HL-60/S4 treated with retinoic acid at 250 ng/mL for 4 days and 3 days (cell line): ENCODE data around the gene COL25A1.

Experiments
- in situ Hi-C: fragments of 300-500 bp; cut with MboI; formaldehyde crosslinking; loops from 2 replicates; pipeline ENCODE4 v1.7.0; 2022; ENCODE audit warnings: low sequenced_read_pairs

Gene COL25A1

DNA sequence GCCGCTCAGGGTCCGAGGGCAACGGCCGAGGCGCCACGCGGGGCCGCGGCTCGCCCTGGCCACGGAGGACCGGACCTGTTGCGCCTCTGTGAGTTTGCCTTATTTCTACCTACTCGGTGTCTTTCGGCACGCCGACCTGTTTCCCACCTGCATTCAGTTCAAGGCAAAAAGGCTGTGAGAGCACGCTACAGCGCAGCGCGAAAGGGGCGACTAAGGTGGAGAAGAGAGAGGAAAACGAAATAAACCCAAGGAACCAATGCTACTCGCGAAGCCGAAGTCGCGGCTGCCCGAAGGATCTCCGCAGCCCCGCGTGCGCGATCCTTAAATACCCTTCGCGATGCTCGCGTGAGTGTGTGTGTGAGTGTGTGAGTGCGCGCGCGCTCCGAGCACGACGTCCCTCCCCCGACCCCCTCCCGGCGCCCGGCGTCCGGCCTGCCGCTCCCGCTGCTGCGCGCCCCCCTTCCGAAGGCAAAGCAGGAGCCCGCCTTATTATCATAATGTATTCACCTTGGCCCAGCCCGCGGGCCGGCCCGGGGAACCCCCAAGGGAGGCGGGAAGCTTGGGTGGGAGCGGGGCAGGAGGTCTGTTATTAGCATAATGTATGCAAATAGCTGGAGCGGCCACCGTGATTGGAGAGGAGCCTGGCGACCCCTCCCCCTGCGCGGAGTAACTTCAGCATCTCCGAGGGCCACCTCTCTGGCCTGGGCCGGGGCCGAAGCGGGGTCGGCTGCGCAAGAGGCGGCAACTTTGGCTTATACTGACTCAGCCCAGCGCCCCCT, at the start of gene COL25A1:
TSS of gene COL25A1 (minus strand) at position 298 of the 779 bp plus-strand sequence.
- in situ Hi-C loops: no loop called here

DNA sequence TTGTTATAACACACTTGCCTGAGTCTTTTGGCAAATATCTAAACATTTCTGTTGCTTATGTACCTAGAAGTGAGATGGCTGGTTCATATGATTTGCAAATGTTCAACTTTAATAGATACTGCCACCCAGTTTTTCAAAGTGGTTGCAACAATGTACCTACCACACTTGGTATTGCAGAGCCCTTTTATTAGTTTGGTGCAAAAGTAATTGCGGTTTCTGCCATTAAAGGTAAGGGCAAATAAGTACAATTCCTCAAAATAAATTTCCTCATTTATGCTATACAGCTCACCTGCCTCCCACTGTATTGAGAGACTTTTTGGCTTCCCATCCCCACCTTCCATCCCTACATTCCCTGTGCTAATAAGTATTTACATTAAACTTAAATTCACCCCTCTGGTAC, 47.7 kb upstream of the COL25A1 start:
- in situ Hi-C loops: no loop called here

DNA sequence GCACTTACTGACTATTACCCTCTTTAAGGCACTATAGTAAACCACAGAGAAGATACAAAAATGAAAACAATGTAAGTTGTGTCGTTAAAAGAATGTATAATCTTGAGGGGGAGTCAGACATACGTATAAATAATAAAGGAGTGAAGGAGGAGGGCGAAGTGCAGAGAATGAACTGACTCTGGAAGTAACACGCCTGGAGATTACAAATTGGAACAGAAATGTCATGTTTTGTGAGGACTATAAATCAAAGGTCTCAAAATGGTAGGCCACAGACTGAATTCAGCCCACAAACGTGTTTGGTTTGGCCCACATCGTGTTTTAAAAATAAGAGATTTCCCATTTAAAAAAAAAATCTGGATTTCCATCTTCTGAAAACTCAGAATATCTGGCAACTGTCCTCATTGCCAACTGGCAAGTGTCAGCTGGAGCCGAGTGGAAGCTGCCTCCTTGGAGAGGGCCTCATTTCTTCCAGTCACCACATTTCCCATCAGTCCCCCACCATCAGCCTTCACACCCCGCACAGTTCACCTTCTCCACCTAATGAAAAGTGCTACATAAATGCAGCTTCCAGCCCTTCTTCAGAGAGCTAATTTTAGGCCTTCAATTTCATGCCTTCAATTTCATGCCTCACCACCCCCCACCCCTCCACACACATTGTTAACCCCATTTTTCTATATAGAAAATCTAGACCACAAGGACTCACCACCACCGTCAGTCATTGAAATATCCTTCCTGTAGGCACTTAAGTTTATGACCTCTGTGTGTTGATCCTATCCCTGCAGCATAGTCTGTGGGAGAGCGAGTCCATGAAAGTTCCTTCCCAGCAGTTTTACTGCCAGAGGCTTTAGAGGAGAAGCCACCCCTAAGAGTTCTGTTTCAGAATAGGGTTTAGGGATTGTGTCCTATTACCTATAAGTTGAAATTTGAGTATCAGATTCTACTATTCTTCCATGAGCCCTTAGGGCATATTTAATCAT, 32.0 kb upstream of the COL25A1 start:
- in situ Hi-C loops: no loop called here

DNA sequence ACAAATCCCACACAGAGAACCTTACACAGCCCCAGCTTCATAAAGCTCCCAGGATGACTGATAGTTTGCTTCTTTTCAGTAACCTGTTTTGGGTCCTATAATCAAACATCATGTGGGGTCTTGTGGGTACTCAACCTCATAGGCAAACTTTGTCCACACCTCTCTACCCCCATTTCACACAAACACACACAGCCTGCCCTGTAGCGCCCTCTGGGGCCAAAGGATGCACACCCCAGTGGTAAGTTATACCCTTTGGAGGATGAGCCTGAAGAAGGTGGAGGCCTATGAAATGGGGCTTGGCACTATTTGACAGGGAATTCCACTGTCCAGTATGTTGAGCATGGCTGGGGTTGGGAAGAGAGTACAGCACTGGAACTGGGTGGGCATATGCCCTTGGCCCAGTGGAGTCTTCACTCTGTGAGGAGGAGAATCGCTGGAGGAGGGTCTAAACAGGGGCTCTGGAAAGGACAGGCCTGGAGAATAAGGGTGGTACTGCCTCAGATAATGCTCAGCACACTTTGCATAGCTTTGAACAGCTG, 30.5 kb upstream of the COL25A1 start:
- in situ Hi-C loops: no loop called here

DNA sequence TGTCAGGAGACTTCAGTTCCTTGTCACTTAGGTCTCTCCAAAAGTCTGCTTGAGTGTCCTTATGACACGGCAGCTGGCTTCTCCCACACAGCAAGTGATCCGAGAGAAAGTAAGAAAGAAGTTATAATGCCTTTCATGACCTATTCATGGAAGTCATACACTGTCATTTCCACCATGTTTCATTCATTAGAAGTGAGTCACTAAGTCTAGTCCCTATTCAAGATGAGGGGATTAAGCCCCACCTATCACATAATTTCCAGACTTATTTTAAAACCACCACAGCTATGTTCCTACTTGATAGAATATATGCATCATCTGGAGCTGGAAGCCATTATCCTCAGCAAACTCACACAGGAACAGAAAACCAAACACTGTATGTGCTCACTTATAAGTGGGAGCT, 25.2 kb upstream of the COL25A1 start:
- in situ Hi-C loops: no loop called here

DNA sequence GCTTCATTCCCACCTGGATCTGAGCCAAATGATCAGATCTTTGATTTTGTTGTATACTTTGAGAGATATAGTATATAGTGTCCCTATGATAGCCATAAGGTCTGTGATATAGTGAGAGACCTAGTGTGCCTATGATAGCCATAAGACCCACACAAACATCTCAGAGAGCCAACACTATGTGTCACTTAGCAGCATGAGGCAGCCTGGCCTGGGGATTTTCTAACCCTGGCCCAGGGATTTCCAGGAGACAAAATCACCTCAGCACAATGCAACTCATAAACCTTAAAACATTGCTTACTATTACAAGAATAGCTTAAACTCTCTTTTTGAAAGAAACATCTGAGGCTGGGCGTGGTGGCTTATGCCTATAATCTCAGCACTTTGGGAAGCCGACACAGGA, 23.2 kb upstream of the COL25A1 start:
- in situ Hi-C loops: no loop called here

DNA sequence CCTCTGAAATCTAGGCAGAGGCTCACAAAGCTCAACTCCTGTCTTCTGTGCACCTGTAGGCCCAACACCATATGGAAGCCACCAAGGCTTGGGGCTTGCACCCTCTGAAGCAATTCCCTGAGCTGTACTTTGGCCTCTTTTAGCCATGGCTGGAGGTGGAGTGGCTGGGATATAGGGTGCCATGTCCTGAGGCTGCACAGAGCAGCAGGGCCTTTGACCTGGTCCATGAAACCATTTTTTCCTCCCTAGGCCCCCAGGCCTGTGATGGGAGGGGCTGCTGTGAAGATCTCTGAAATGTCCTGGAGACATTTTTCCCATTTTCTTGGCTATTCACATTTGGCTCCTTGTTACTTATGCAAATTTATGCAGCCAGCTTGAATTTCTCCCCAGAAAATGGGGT, 20.9 kb upstream of the COL25A1 start:
- in situ Hi-C loops: no loop called here

DNA sequence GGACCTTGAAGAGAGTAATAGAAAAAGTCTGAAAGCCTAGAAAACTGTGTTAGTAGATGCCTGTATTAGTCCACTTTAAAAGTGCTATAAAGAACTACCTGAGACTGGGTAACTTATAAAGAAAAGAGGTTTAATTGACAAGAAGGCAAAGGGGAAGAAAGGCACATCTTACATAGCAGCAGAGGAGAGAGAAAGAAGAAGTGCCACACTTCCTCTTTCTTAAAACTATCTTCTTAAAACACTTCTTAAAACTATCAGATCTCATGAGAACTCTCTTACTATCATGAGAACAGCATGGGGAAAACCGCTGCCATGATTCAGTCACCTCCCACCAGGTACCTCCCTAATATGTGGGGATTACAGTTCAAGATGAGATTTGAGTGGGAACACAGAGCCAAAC, 18.8 kb upstream of the COL25A1 start:
- in situ Hi-C loops: no loop called here

DNA sequence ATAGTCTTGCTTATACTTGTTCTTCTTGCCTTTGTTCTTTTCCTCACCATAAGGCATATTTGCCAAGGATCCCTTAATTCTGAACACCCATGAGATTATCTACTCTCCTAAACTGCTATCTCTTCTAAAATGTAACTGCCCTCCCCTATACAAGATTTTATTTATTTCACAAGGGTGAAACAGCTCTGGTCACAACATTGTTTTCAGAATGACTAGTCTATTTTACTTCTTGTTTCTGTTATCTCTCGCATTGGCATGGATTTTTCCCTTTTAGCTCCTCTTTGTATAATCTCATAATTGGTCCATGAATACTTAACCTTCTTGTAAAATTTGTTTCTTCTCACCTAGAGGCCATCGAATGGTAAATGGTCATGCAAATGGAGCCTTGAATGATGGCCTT, 17.2 kb upstream of the COL25A1 start:
- in situ Hi-C loops: no loop called here

DNA sequence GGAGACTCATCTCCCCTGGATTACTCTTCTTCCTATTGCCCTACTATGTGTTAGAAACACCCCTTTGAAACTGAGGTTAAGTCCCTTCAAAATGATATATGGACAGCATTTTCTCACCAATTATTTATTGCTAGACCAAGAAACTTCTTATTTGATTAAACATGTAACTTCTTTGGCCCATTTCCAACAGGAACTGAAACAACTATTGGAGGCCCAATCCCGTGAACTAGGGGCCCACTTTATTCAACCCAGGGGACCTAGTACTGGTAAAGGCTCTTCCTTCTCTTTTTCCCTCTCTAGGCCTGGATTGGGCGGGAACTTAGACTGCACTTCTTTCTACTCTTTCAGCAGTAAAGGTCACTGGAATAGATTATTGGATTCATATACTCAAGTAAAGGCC, 16.7 kb upstream of the COL25A1 start:
- in situ Hi-C loops: no loop called here

DNA sequence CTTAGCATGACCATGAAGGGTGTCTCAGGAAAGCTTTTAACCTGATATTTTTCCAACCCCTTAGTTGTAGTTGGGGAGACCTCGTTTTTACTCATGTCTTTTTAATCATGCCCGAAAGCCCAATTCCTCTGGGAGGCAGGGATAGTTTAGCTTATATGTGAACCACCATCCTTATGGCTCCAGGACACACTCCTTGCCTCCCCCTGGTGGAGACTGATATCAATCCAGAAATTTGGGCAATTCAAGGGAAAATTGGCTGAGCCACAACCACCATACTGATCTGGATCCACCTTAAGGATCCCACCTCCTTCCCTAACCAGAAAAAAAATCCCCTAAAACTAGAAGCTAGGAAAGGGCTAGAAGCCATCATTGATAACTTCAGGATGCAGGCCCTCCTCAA, 13.4 kb upstream of the COL25A1 start:
- in situ Hi-C loops: no loop called here

DNA sequence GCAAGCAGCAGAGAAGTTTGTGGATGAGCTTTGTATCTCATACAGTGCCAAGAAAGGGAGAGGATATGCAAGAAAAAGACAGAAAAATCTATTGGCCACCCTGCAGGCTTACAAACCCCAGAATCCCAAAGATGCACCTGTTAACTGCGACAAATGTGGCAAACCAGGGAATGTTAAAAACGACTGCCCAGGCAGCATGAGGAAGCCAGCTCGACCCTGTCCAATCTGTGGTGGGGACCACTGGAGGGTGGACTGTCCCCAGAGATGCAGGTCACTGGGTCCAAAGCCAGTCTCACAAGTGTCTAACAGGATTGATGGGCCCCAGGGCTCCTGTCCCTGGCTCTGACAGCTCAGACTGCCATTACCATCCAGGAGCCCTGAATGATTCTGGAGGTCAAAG, 12.9 kb upstream of the COL25A1 start:
- in situ Hi-C loops: no loop called here

DNA sequence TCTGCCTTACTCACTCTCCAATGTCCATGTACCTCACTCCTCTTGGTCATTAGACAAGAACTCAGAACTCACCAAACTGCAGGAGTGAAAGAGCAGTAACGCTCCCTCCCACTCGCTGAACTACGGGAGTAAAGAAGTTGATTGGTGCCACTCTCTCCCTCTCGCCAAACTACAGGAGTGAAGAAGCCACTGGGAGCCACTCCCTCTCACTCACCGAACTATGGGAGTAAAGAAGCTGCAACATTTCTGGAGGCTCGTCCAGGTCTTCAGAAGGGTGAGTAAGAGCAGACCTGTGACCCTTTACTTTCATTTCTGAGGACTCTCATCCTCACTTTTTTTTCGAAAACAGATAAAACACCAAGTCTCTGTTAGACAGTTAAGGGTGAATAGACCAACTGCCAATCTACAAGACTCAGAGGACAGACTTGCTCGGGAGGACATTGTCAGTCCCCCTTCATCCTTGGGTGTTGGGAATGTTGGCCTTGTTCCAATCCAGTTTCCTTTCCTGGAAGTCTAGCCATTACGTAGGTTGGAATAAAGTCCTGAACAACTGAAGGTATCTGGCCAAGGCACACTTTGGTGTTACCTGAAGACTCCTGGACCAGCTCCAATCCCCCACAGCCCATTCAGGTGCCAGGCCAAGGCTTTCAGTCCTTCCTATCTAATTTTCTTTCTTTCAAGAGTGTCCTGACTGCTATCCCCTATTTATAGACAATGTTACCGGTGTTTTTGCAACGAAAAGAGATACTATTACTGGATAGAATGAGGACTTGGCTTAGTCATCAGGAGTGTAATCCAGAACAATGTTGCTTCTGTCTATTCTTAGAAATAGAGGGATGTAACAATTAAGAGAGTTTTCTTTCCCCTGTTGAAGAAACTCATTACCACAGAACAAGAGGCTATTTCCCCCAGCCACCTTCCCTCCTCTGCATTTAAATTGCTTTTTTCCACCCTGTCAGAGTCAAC, 11.0 kb upstream of the COL25A1 start:
- in situ Hi-C loops: no loop called here

DNA sequence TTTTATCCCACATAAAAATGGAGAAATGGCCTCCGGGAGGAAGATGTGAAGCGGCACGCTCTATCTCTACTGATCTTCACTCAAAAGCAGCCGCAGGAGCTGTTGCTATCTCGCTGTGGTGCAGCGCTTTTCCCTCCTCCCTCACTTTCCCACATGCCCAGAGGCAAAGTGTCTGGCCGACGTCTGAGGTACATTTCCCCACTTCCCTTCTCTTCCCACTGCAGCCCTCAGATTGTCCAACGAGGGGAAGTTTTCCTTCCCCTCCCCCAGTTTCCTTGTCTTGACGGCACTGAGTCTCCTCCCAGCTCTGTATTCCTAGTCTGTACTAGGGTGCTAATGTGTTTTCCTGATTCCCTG, 660 bp upstream of the COL25A1 start:
- in situ Hi-C loops: no loop called here

DNA sequence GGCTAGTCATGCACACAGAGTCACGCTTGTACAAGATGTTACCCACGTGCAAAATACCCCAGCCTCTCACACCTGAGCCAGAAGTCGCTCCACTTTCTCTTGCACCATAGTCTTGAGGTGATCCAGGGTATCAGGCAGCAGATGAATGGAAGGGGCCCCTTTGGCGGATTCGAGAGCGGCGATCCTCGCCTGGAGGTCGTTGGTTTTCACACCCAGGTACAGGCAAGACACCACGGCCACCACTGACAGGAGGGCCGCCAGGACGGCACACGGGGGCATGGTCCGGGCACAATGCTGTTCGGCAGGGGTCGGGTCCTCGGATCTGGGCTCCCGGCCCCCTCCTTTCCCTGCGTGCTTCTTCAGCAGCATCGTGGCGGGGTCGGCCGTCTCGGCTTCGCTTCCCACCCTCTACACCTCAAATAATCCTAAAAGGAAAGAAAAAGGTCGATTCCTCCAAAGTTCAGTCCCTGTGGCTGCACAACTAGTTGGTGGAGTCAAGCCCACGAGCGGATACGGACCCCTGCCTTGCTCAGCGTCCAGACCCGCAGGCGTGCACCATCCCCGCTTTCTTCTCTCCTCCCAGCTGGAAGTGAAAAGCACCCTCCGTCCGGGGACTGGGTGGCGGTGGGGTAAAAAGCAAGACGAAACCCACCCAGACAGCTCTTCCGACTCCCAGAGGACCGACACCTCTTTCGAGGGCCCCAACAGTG, 652 bp downstream of the COL25A1 start:
- in situ Hi-C loops: no loop called here

DNA sequence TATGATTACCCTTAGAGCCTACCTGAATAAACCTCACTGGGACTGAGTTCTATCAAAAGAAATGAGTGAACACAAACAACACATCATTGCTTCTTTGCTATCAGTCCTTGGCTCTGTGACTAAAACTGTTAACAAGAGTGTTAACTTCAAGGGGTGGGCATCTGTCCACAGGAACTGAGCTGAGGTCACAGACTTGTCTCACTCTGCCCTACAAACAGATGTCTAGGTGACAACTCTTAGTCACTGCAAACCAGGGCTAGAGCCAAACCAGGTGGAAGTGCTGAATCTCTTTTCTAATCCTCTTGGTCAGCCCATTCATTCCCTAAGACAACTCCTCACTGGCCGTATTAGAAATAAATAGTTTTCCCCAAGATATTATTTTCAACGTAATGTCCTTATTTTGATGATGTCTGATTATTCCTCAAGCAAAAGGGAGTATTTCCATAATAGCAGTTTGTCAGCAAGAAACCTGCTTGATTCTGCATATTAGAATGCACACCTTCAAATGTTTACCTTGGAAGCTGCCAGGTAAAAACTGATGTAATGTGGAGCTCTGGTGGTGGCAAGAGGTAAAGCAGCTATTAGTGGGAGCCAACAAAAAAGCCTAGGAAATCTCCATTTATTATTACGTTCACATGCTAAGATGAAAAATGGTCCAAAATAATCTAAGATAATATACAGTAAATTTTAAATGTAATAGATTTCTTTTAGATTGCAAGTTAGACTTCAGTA, 4.0 kb downstream of the COL25A1 start:
- in situ Hi-C loops: no loop called here

DNA sequence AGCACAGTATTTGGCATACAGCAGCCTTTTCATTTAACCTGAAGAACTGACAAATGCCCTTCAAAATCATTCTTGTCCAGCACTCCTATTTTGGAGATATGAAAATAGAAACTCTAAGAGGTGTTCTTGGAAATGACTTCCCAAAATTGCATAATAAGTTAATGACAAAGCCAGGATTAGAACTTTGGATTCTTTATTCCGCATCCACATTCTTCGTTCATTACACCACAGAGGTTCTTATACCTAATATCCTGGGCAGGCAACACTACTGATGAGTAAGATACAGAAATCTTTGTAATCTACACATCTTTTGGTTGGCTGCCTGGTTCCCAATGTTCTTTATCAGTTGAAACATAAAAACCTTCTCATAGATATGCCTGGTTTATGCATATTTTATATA, 5.9 kb downstream of the COL25A1 start:
- in situ Hi-C loops: no loop called here

DNA sequence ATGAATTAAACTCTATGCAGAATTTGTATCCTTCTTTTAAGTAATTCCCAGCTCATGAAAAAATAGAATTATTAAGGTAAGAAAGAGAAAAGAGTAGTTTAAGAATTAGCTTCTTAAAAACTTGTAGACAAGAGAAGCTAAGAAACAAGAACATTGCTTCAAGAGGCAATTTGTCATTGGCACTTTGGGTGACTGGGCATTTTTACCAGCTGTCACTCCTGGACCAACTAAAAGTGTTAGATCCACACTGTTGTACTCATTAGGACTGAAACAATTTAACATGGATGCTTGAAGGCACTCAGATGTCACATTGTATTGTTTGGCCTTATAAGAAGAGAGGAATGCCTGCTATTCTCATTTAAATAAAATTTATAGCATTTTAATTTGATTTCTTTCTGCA, 7.4 kb downstream of the COL25A1 start:
- in situ Hi-C loops: no loop called here

DNA sequence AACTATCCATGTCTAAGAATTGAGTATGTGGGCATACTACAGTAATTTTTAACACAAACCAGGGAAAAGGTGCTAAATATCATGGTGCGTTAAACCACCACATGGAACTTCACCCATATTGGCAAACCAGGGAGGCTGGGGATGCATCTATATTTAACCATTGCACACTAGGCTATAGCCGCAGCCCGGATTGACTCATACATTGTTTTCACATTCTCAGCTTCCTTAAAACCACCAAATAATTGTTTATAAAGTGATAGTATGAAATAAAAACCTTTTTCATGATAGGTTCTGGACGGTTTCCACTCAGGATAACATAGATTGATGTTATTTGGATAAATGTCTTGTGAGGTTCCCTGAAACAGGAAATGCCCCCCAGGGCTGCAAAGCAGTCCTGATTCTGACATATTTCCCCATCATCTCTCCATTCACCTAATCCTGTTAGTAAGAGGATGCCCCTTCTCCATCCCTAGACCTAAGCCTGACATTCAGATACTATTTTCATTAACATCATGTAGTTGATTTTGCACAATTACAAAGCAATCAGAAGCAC, 7.9 kb downstream of the COL25A1 start:
- in situ Hi-C loops: no loop called here
